Pancreas (tissue), 10 donors: ENCODE data around the gene RPIA. TPM values are rescaled to one million over a fixed set of nuclear protein-coding genes. Genes with fewer than 3 reads are reported as not detected.
A peak's percentile ranks its signal among the peaks of the same experiment; 100 is the strongest.
"Not testable (repeated sequence)": the region's sequence is repeated elsewhere in the genome, so short reads cannot be mapped to it uniquely, and the experiment has no call there.

Source experiments
- ATAC-seq, 4 donors: fragments of 200-7000 bp; cut with Tn5 transposase; one replicate each; pipeline versions ENCODE4 v1.8.0 to v1.9.1; 2020; ENCODE audit warnings: mild to moderate bottlenecking in 4 of 4, moderate library complexity in 4 of 4
- DNase-seq, 6 donors: peaks; one replicate each; pipeline ENCODE4 v3.0.0-alpha.2; 2020
- FAIRE-seq: peaks from 2 replicates; lab custom pipeline; 2012; peaks lifted over from hg19 to GRCh38; lab: Jason Lieb, UNC
- H3K27ac ChIP-seq, 4 donors: fragments of 200-600 bp; sonication (generic); 1 replicate in 3 of 4; 2 replicates in 1 of 4; pipeline versions ENCODE4 v1.5.0 to v1.8.0; 2020
- H3K27me3 ChIP-seq, 4 donors: fragments of 200-600 bp; one replicate each; pipeline ENCODE4 v1.8.0; 2021
- H3K36me3 ChIP-seq, 3 donors: fragments of 200-600 bp; sonication (generic) in 1 of 3; one replicate each; pipeline versions ENCODE4 v1.5.0 to v1.8.0; 2020 to 2021
- H3K4me1 ChIP-seq, 3 donors: fragments of 200-600 bp; one replicate each; pipeline ENCODE4 v1.8.0; 2021
- H3K4me3 ChIP-seq, 4 donors: fragments of 200-600 bp; sonication (generic) in 2 of 4; one replicate each; pipeline versions ENCODE4 v1.5.0 to v1.8.0; 2020 to 2021
- H3K9me3 ChIP-seq, 4 donors: fragments of 200-600 bp; one replicate each; pipeline ENCODE4 v1.8.0; 2021
- WGBS, 2 donors: extraction: QIAGEN DNeasy Blood & Tissue Kit; methylation state at CpG; one replicate each; pipeline ENCODE4 v1.1.7; 2013; 5-methylcytosine and 5-hydroxymethylcytosine counted together
- intact Hi-C, 3 donors: fragments of 100-400 bp; cut with DNase I; formaldehyde crosslinking; loops; one replicate each; pipeline versions ENCODE4 v1.11.1 to v1.14.2; 2022
- polyA plus RNA-seq, 2 donors: library from polyadenylated mRNA; stranded (reverse); fragments of 200-250 nt; gene quantifications; one replicate each; pipeline ENCODE4 v1.2.3, GENCODE V29; 2013
- total RNA-seq, 6 donors: library from RNA; stranded (reverse); fragmentation: NEBNext Ultra II Directional in 4 of 6; extraction: Animal tissue kit (Norgen Biotek cat#: 25700) in 4 of 6; gene quantifications; one replicate each; pipeline versions ENCODE4 v1.2.1 to v1.2.4, GENCODE V29; 2021 to 2023
- TF ChIP-seq, protein P1 (sequence below), 4 donors: fragments of 200-600 bp; sonication (generic) in 3 of 4; IDR thresholded peaks; one replicate each; pipeline versions ENCODE4 v1.5.0 to v1.8.0; 2021; ENCODE audit warnings: antibody characterized with exemption in 4 of 4
- donor health status: healthy with polysubstance abuse.
- donor health status: DM: no; HTN: no; CAD: no; lungs with moderate emphysema.
- donor health status: DM: no; HTN: no; CAD: no.
- donor health status: control.
- donor health status: control.
- donor health status: Bipolar disorder and iron deficiency.
- donor health status: DM: yes; HTN: yes; CAD: no.
- donor health status: DM: no; HTN: no; CAD: no.
- donor health status: DM: no; HTN: no; CAD: no.
- donor health status: DM: yes; HTN: yes; CAD: no.

The RPIA gene
- total and polyA plus RNA-seq, 8 donors: 8.5 to 15.4 (median 10.3) TPM

DNA sequence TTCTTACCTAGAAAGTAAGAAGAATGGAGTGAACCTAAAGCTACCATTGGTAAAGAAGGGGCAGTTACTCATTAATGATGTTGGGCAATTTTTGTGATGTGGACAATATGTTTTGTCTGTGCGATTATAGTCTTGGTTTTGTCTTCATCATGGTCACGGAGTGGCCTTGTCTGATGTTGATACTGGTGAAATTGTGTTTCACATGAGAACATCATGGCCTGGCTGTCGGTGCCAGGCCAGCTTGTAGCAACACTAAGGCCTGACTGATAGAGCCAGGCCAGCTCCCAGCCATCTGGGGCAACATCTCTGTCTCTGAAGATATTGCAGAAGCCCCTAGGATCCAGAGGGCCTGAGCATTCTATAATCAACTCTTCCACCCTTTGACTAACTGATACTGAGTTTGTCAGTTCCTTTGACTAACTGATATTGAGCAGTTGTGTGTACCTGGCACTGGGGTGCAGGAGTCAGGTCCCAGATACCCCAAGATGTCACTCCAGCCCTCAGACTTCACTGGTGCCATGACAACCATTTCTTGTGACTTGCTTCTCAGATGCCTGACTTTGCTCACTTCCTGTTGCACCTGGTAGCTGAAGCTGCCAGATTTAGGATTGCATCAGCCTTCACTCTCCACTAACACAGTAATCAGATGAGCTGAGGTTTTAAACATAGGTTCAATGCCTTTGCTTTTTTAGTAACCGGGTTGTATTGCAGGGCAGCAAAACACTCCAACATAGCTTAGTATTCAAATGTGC lies 62.5 kb downstream of the RPIA start:
- peaks cover 0 to 4% (median 0%) of the 10 kb centered on the region in 3 donors for H3K4me1 ChIP-seq
- H3K36me3 ChIP-seq: peaks cover 0 to 18% (median 7%) of the 10 kb centered on the region in 3 donors
- no peaks in the 10 kb centered on the region for H3K9me3 ChIP-seq
- no peak overlapping the region for H3K4me3 ChIP-seq
- WGBS, 2 donors: 66 to 69% methylated on average over 4 of the region's 4 CpGs
- TF ChIP-seq, protein P1, sequence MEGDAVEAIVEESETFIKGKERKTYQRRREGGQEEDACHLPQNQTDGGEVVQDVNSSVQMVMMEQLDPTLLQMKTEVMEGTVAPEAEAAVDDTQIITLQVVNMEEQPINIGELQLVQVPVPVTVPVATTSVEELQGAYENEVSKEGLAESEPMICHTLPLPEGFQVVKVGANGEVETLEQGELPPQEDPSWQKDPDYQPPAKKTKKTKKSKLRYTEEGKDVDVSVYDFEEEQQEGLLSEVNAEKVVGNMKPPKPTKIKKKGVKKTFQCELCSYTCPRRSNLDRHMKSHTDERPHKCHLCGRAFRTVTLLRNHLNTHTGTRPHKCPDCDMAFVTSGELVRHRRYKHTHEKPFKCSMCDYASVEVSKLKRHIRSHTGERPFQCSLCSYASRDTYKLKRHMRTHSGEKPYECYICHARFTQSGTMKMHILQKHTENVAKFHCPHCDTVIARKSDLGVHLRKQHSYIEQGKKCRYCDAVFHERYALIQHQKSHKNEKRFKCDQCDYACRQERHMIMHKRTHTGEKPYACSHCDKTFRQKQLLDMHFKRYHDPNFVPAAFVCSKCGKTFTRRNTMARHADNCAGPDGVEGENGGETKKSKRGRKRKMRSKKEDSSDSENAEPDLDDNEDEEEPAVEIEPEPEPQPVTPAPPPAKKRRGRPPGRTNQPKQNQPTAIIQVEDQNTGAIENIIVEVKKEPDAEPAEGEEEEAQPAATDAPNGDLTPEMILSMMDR (IDR thresholded peaks at IDR 0.05): no peak
- peak in 3 of 4 donors; percentile 60 to 64 (median 61) for ATAC-seq
- intact Hi-C loops: no loop called here
- DNase-seq: peak in 1 of 6 donors; percentile 35
- no peak for FAIRE-seq
- H3K27ac ChIP-seq: no peak overlapping the region
- H3K27me3 ChIP-seq: no peaks in the 10 kb centered on the region

DNA sequence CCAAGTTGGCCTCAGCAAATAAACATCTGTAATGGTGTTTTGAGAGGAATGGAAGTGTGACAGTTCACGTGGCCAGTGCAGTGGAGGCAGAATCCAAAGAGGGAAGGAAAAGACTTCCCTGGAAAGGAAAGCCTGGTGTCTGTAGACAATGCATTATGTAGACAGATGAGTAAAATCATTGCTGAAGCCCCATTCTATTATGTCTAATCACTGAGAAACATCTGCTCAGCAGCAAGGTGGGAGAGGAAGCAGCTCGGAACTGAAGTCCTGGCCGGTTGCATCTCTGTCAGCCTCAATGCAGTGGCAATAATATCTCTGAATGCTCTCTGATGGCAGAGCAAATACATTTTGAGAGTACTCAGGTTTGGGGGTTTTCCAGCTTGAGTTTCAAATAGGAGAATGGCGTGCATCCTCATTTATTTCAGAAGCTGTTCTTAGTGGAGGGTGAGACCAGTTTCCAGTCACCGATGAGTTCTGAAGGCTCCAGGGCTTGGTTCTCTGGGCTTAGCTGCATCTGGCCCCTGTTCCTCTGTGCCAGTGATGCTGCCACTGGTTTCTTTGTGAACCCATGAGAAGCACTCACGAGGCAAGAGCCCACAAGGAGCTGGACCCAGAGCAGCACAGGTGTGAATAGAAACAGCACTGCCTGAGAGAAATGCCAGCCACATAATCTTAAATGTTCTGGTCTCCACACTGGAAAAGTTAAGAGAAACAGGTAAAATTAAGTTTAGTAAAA lies 63.3 kb downstream of the RPIA start:
- no peak for FAIRE-seq
- H3K27ac ChIP-seq: no peak overlapping the region
- WGBS, 2 donors: 87% methylated on average over 6 of the region's 6 CpGs
- peaks cover 0 to 4% (median 0%) of the 10 kb centered on the region in 3 donors for H3K4me1 ChIP-seq
- intact Hi-C loops: no loop called here
- H3K27me3 ChIP-seq: no peaks in the 10 kb centered on the region
- DNase-seq: no peak
- H3K36me3 ChIP-seq: peaks cover 0 to 18% (median 7%) of the 10 kb centered on the region in 3 donors
- ATAC-seq: peak in 1 of 4 donors; percentile 22
- no peak overlapping the region for H3K4me3 ChIP-seq
- no peaks in the 10 kb centered on the region for H3K9me3 ChIP-seq
- TF ChIP-seq, protein P1 (IDR thresholded peaks at IDR 0.05): no peak

DNA sequence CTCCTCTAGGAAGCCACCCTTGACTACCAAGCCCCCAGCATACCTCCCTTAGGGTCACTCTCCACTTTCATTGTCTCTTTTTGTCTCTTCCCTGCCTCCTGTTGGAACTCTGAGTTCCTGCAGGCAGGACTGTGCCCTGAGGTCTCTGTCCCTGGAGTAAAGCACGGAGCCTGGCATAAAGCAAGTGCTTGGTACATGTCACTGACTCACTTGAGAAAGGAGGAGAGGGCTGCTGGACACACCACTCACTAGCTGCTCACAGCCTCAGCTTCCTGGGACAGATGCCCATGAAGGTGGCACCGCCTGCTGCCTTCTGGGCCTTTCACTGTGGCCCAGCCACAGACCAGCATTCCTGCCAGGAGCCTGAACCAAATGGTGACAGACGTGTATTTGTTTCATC lies 64.4 kb downstream of the RPIA start:
- FAIRE-seq (no peak), DNase-seq (no peak), ATAC-seq (no peak)
- no peaks in the 10 kb centered on the region for H3K27me3 ChIP-seq
- no peaks in the 10 kb centered on the region for H3K9me3 ChIP-seq
- no peak overlapping the region for H3K27ac ChIP-seq
- peaks cover 0 to 12% (median 6%) of the 10 kb centered on the region in 3 donors for H3K36me3 ChIP-seq
- TF ChIP-seq, protein P1 (IDR thresholded peaks at IDR 0.05): no peak
- H3K4me3 ChIP-seq: no peak overlapping the region
- H3K4me1 ChIP-seq: peaks cover 0 to 4% (median 0%) of the 10 kb centered on the region in 3 donors
- intact Hi-C loops: no loop called here
- 92 to 94% methylated on average over 3 of the region's 3 CpGs for WGBS, 2 donors

DNA sequence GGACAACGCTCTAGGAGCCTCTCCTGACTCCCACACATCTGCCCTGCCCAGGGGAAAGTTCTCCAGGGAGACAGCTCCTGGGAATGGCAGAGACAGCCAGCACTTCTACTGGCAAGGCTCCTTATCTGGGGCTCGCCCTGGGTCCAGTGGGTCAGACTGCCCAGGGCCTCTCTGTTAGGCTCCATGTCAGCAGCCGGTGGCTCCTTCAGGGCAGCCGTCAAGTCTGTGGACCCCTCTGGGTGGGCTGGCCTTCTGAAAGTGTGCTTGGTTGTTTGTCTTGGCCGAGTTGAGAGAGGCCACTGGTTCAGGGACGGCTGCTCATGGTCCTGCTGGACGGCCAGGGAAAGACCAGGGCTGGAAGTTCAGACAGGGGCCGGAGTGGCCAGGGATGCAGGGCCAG lies 65.6 kb downstream of the RPIA start:
- TF ChIP-seq, protein P1 (IDR thresholded peaks at IDR 0.05): no peak
- DNase-seq (peak in 1 of 6 donors; percentile 63), ATAC-seq (no peak), FAIRE-seq (no peak)
- Histone ChIP-seq H3K36me3 (peaks cover 0 to 6% (median 0%) of the 10 kb centered on the region in 3 donors), H3K9me3 (no peaks in the 10 kb centered on the region), H3K4me3 (no peak overlapping the region), H3K27me3 (no peaks in the 10 kb centered on the region), H3K4me1 (peaks cover 0 to 4% (median 0%) of the 10 kb centered on the region in 3 donors), H3K27ac (no peak overlapping the region)
- 96% methylated on average over 7 to 8 of the region's 8 CpGs for WGBS, 2 donors
- intact Hi-C loops: no loop called here

DNA sequence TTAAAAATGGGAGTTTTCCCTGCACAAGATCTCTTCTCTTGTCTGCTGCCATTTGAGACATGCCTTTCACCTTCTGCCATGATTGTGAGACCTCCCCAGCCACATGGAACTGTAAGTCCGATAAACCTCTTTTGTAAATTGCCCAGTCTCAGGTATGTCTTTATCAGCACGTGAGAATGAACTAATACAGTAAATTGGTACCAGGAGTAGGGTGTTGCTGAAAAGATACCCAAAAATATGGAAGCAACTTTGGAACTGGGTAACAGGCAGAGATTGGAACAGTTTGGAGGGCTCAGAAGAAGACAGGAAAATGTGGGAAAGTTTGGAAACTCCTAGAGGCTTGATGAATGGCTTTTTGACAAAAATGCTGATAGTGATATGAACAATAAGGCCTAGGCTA lies 67.2 kb downstream of the RPIA start:
- H3K36me3 ChIP-seq: not testable (repeated sequence)

More for the DNA sequence above, 67.2 kb downstream of the RPIA start:
- ATAC-seq, FAIRE-seq, H3K4me3 ChIP-seq, DNase-seq, H3K4me1 ChIP-seq, intact Hi-C loops, H3K9me3 ChIP-seq, H3K27ac ChIP-seq, H3K27me3 ChIP-seq: not testable (repeated sequence)
- 77 to 87% methylated on average over 2 of the region's 2 CpGs for WGBS, 2 donors
